Right lobe of liver (tissue), 6 donors: ENCODE measurements around the gene SART1. TPM values are rescaled to one million over a fixed set of nuclear protein-coding genes. Genes with fewer than 3 reads are reported as not detected.

ENCODE experiments used
- ATAC-seq, 4 donors: fragments of 200-7000 bp; cut with Tn5 transposase; one replicate each; pipeline ENCODE4 v1.9.1; 2020; ENCODE audit warnings: mild to moderate bottlenecking in 4 of 4, moderate library complexity in 4 of 4
- DNase-seq, 3 donors: peaks; one replicate each; pipeline ENCODE4 v3.0.0-alpha.2; 2020
- H3K27ac ChIP-seq, 3 donors: fragments of 200-600 bp; one replicate each; pipeline ENCODE4 v1.8.0; 2022
- H3K27me3 ChIP-seq, 2 donors: fragments of 200-600 bp; one replicate each; pipeline ENCODE4 v1.8.0; 2022
- H3K36me3 ChIP-seq, 4 donors: fragments of 200-600 bp; sonication (generic) in 1 of 4; one replicate each; pipeline versions ENCODE4 v1.5.1 to v1.8.0; 2017 to 2022; ENCODE audit warnings: control low read depth in 1 of 4
- H3K4me1 ChIP-seq, 4 donors: fragments of 200-600 bp; sonication (generic) in 1 of 4; one replicate each; pipeline versions ENCODE4 v1.5.1 to v1.8.0; 2017 to 2022; ENCODE audit warnings: control low read depth in 1 of 4
- H3K4me3 ChIP-seq, 3 donors: fragments of 200-600 bp; one replicate each; pipeline ENCODE4 v1.8.0; 2022
- H3K9me3 ChIP-seq, 4 donors: fragments of 200-600 bp; sonication (generic) in 1 of 4; one replicate each; pipeline versions ENCODE4 v1.5.1 to v1.8.0; 2017 to 2022; ENCODE audit warnings: control low read depth in 1 of 4
- CTCF ChIP-seq, 4 donors: fragments of 200-600 bp in 3 of 4; fragments of 450-650 bp in 1 of 4; IDR thresholded peaks; one replicate each; pipeline versions ENCODE4 v1.5.1 to v1.8.0; 2016 to 2022; ENCODE audit warnings: antibody characterized with exemption in 4 of 4, mild to moderate bottlenecking in 2 of 4
- POLR2A ChIP-seq: fragments of 450-650 bp; IDR thresholded peaks from one replicate; pipeline ENCODE4 v1.6.1; 2017; ENCODE audit warnings: antibody characterized with exemption, mild to moderate bottlenecking
- WGBS: methylation state at CpG from one replicate; pipeline ENCODE4 v1.1.6; 2018; ENCODE audit warnings: low coverage, low lambda C conversion rate; ENCODE audit not compliant: insufficient coverage; ENCODE audit errors: missing lambda C conversion rate; 5-methylcytosine and 5-hydroxymethylcytosine counted together
- intact Hi-C, 2 donors: fragments of 100-400 bp; cut with DNase I; formaldehyde crosslinking; loops; one replicate each; pipeline versions ENCODE4 v1.11.2 to v1.14.1; 2022
- total RNA-seq, 6 experiments: library from RNA; depleted of rRNA in 2 of 6; stranded (reverse); fragments of >200 nt in 2 of 6; fragmentation: NEBNext Ultra II Directional in 3 of 6; extraction: Animal tissue kit (Norgen Biotek cat#: 25700) in 3 of 6; gene quantifications; one replicate each; pipeline versions ENCODE4 v1.1.0 to v1.2.4, GENCODE V29; 2016 to 2023
- donor health status: DM: no; HTN: yes; CAD: no.
- donor health status: DM: no; HTN: no; CAD: no.
- donor health status: DM: no; HTN: no; CAD: no.
- donor health status: DM: no; HTN: yes; CAD: no.
- donor health status: DM: no; HTN: yes; CAD: no.

Gene SART1
- total RNA-seq, 6 experiments from 2014 or later = 14.3 to 34.1 (median 20.6) TPM

- ATAC-seq (no peak), DNase-seq (no peak)
- peaks cover 10 to 41% (median 24%) of the 10 kb centered on the region in 4 donors for H3K36me3 ChIP-seq
- H3K27me3 ChIP-seq = no peaks in the 10 kb centered on the region
- no peaks in the 10 kb centered on the region for H3K9me3 ChIP-seq
- no peak overlapping the region for H3K4me3 ChIP-seq
- intact Hi-C loops = no loop called here
- peaks cover 0 to 11% (median 0%) of the 10 kb centered on the region in 4 donors for H3K4me1 ChIP-seq
- no peak overlapping the region for H3K27ac ChIP-seq
- TF ChIP-seq POLR2A (no peak), CTCF (IDR thresholded peaks at IDR 0.05) (no peak)
- WGBS = 71% methylated on average over 2 of the region's 2 CpGs
Observed at GRCh38 chr11:65997286-65997685, 35.8 kb downstream of the SART1 start.

DNA sequence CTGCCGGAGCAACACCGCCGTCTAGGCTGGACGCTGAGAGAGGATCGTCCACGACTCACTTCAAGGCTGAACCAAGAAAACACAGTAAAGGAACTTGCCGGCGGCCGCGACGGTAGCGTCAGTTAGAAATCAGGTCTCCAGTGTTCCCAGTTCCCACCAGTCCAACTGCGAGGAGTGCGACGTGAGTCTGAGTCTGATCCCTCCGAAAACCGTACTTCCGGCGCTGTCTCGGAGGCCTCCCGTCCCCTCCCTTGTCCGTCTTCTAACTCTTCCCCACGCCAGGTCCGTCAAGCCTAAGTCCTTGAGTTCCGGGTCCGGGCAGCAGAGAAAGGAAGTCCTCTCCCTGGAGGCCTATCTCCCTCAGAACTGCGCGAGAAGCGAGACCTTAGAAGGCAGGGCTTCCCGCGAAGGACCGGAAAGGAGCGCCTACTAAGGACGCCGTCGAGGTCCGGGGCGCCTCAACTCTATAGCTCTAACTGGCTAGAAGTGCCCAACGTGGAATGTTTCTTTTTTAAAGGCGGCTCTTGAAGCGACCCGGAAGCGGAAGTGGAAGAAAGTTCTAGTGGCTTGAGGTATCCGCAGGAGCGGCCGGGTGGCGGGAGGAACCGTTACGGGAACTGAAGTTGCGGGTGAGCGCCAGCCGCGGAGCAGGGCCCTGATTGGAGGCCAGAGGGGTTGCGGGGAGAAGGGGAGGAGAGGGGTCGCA is 40.6 kb downstream of the SART1 start, which contains the start of the genes BANF1 and EIF1AD:
BANF1 (plus strand) TSS at position 562 of the 706 bp plus-strand sequence. CDS start 748 bp downstream, outside the sequence.
EIF1AD (minus strand) TSS at position 216 of the 706 bp plus-strand sequence. CDS start 1,768 bp downstream, outside the sequence.
- intact Hi-C loops = no loop called here
- Histone ChIP-seq H3K4me3 (peak within 1 kb of the TSS; percentile 77 to 88 (median 83)), H3K9me3 (no peaks in the 10 kb centered on the region), H3K27me3 (no peaks in the 10 kb centered on the region), H3K4me1 (peaks cover 0 to 11% (median 3%) of the 10 kb centered on the region in 4 donors), H3K27ac (peak within 1 kb of the TSS; percentile 94 to 96 (median 94)), H3K36me3 (peaks cover 10 to 44% (median 26%) of the 10 kb centered on the region in 4 donors)
- no peak for TF ChIP-seq CTCF (IDR thresholded peaks at IDR 0.05)
- TF ChIP-seq POLR2A = peak; percentile 57
- DNase-seq = peak; percentile 88 to 94 (median 92)
- ATAC-seq = peak; percentile 89 to 92 (median 91)
- under 1% methylated on average over 26 of the region's 55 CpGs for WGBS

- Histone ChIP-seq H3K4me1 (peaks cover 0 to 11% (median 3%) of the 10 kb centered on the region in 4 donors), H3K27me3 (no peaks in the 10 kb centered on the region), H3K9me3 (no peaks in the 10 kb centered on the region), H3K27ac (peak overlapping the region; percentile 94 to 96 (median 94)), H3K36me3 (peaks cover 10 to 38% (median 23%) of the 10 kb centered on the region in 4 donors), H3K4me3 (peak overlapping the region; percentile 77 to 88 (median 83))
- intact Hi-C loops = no loop called here
- DNase-seq (peak; percentile 75 to 87 (median 82)), ATAC-seq (peak; percentile 80 to 91 (median 84))
- TF ChIP-seq POLR2A = no peak
- TF ChIP-seq CTCF (IDR thresholded peaks at IDR 0.05) = peak in 2 of 4 donors; percentile 11 to 35
- 0% methylated on average over 4 of the region's 40 CpGs for WGBS
Observed at GRCh38 chr11:66002648-66003225, 41.2 kb downstream of the SART1 start.

- ATAC-seq (no peak), DNase-seq (no peak)
- peaks cover 0 to 11% (median 3%) of the 10 kb centered on the region in 4 donors for H3K4me1 ChIP-seq
- TF ChIP-seq CTCF (IDR thresholded peaks at IDR 0.05) (no peak), POLR2A (no peak)
- no peaks in the 10 kb centered on the region for H3K27me3 ChIP-seq
- H3K4me3 ChIP-seq = peak overlapping the region; percentile 77 to 88 (median 83)
- peaks cover 9 to 32% (median 18%) of the 10 kb centered on the region in 4 donors for H3K36me3 ChIP-seq
- no peaks in the 10 kb centered on the region for H3K9me3 ChIP-seq
- intact Hi-C loops = no loop called here
- peak overlapping the region in 2 of 3 donors; percentile 94 to 96 for H3K27ac ChIP-seq
- WGBS = 41% methylated on average over 3 of the region's 6 CpGs
Observed at GRCh38 chr11:66003291-66003690, 41.8 kb downstream of the SART1 start.
